HS-5 (cell line): ENCODE measurements around the gene KCNQ4.

Experiments
- DNase-seq: peaks from one replicate; pipeline ENCODE4 v3.0.0-alpha.2; 2012; ENCODE audit warnings: low read depth

The KCNQ4 gene

GRCh38 chr1:40755067-40755466, 28.5 kb upstream of the KCNQ4 start:
- no peak for DNase-seq

DNA sequence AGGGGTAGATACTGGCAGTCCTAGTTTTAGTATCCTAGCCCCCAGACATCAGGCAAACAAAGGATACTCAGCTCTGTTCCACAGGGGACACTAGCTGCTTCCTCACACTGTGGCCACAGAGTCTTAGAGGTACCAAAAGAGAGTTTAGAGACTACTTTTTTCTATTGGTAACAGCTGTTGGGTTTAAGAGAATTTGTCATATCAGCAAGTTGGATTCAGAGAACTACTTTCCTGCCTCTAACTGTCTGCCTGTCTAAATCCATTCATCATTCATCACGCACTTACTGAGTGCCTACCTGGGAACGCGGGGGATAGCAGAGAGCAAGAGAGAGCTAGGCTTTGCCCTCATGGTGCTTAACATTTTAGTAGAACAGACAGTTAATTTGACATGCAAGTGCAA, 27.1 kb upstream of the KCNQ4 start:
- DNase-seq, result no peak

- no peak for DNase-seq
These were observed 26.5 kb upstream of the KCNQ4 start for GRCh38 chr1:40757084-40757483.

- DNase-seq, result no peak
These were observed 25.6 kb upstream of the KCNQ4 start for GRCh38 chr1:40758004-40758403.

DNA sequence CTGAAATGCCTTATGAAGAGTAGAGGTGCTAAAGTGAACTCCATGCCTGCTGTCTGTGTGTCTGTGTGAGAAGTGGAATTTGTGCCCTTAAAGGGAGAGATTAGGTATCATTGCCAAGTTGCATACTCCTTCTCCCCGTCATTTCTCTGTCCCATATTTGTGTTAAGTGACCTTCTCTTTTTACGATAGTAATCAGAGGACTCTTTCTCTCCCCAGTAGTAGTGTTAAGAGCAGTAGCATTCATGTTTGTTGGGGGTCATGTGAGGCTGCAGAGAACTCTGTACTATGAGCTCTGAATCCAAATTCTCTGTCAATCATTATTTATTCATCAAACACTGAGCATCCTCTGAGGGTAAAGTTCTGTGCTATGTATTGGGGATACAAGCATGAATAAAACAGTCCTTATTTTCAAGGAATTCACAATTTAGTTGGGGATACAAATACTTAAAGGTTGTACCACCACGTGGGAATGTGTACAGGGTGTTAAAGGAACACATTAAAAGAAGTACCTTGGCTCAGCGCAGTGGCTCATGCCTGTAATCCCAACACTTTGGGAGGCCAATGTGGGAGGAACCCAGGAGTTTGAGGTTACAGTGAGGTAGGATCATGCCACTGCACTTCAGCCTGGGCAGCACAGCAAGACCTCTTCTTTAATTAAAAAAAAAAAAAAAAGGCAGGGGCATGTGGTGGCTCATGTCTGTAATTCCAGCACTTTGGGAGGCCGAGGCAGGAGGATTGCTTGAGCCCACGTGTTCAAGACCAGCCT, 24.8 kb upstream of the KCNQ4 start:
- no peak for DNase-seq

- DNase-seq, result peak; percentile 52
These were observed 22.6 kb upstream of the KCNQ4 start for GRCh38 chr1:40760984-40761383.

GRCh38 chr1:40762144-40762923, 21.3 kb upstream of the KCNQ4 start:
- DNase-seq, result no peak

- DNase-seq, result no peak
These were observed 19.6 kb upstream of the KCNQ4 start for GRCh38 chr1:40763742-40764532.

GRCh38 chr1:40764981-40765380, 18.6 kb upstream of the KCNQ4 start:
- no peak for DNase-seq

DNA sequence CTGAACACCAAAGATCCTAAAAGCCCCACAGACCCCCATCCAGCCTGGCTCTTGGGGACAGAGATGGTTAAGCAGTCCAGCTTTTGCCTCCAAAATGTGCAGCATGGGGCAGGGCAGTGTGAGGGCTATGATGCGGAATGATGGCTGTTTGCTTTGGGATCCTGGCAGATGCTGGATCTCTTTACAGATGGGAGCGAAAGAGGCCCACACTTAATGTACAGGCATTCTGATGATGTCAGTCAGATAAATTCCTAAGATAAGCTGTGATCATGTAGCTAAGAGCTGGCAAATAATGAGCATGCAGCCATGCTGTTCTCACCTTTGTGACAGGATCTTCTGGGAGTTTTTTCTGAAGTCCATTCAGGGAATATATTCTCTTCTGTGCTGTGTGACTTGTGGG, 17.6 kb upstream of the KCNQ4 start:
- DNase-seq, result no peak

GRCh38 chr1:40766560-40766959, 17.0 kb upstream of the KCNQ4 start:
- DNase-seq, result no peak

DNA sequence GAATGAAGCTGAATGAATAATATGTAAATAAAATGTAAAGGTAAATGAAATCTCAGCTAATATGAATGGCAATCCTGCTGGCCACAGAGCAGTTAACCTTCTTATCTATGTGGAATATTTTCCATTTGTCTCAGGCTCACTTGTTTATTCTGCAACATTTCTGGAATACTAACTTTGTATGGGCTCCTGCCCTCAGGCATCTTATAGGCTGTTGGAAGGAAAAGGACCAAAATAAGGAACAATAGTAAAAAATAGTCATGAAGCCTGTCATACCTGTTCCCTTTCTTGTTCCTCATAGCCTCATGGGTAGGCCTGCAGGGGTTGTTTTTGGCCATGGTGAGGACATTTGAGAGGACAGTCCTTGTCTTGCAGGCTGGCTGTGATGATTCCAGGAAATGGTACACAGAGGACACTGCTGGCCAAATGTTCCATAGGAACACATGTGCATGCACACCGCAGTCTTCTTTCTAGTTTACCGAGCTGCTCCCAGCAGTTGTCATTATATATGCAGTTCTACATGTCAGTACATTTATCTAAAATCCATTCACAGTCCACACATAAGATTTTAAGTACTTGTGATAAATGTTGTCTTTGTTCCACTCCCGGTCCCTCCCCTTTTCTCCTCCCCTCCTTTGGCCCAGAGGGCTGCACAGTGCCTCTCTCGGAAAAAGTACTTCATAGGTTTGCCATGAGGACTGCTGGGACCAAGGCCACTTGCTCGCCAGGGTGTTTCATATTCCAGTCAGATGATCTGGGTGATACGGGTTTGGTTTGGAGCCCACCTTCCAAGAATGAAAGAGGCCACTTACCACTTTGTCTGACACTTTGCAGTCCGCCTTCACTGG, 15.2 kb upstream of the KCNQ4 start:
- no peak for DNase-seq

DNA sequence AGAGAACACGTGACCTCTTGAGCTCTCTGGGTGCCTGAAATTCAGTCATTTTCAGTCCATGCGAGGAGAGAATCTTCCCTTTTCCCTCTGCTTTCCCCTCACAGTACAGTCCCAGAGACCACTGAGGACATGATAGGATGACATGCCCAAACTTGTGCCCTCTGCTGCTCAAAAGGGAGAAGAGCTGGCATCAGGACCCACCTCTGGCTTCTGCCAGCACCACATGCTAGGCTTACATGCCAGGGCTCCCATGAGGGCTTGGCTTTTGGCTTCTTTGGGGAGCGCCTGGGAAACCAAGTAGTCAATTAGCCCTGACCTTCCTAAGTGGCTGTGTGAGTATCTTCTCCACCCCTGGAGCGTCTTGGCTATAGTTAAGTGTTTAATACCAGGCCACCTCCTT, 13.8 kb upstream of the KCNQ4 start:
- no peak for DNase-seq

DNA sequence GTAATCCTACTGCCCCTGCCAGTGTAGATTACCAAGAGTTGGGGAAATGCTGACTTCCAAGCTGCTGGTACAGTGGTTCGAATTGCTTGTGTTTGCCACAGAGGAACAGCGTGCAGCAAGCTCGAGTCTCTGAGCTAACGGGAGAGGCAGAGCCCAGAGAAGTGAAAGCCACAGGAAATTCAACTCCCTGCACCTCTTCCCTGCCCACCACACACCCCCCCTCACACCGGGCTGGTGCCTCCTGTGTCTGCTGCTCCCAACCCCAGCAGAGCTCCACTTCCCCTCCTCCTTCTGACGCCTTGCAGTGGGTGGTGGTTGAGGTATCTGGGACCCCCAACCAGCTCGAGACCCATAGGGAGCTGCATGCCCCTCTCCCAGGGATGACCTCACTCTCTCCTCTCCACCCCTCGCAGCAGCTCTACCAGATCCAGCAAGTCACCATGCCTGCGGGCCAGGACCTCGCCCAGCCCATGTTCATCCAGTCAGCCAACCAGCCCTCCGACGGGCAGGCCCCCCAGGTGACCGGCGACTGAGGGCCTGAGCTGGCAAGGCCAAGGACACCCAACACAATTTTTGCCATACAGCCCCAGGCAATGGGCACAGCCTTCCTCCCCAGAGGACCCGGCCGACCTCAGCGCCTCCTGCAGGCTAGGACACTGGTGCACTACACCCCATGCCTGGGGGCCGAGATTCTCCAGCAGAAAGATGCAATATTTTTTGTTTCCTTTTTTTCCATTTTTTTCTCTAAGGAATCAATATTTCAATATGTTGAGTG, 13.1 kb upstream of the KCNQ4 start:
- no peak for DNase-seq

- no peak for DNase-seq
These were observed 11.2 kb upstream of the KCNQ4 start for GRCh38 chr1:40772146-40772955.

- DNase-seq, result no peak
These were observed 9.8 kb upstream of the KCNQ4 start for GRCh38 chr1:40773748-40774265.

GRCh38 chr1:40774266-40774998, 9.2 kb upstream of the KCNQ4 start:
- DNase-seq, result no peak

DNA sequence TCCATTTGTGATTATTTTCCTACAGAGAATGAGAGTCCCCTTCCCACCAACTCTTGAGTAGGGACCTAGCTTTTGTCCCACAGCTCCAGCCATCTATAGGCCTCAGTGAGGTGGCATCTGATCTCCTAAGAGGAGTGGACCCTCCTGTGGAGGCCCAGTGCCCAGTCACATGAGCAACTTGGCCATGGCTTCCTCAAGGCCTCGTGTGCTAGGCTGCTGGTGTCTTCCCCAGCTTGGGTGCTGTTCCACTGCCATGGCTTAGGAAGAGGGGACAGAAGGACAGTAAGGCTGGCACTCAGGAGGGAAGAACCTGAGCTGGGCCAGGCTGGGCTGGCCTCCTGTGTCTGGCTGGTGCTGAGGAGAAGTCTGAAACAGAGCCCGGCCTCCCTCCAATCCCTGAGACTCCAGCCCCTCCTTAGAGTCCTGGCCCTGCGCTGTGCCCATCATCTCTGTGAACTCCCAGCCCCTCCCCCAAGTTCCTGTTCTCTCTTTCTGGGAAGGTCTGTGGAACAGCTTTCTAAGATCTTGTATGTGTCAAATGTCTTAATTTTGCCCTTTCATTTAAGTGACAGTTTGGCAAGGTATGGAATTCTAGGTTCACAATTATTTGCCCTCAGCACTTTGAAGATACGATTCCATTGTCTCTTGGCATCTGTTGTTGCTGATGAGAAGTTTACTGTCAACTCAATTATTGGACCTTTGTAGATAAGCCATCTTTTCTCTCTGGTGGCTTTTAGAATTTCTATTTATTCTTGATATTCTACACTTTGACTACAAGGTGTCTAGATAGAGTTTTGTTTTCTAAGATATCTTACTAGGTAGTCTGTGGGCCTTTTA, 7.1 kb upstream of the KCNQ4 start:
- DNase-seq, result no peak
